GM19438 (cell line): ENCODE data around the gene HDAC9.
A peak's percentile ranks its signal among the peaks of the same experiment; 100 is the strongest.

ENCODE experiments used
- ATAC-seq: cut with Tn5 transposase; IDR thresholded peaks from one replicate; pipeline ENCODE4 v1.9.1; 2021; ENCODE audit warnings: low read depth; ENCODE audit not compliant: unreplicated experiment

Gene HDAC9

DNA sequence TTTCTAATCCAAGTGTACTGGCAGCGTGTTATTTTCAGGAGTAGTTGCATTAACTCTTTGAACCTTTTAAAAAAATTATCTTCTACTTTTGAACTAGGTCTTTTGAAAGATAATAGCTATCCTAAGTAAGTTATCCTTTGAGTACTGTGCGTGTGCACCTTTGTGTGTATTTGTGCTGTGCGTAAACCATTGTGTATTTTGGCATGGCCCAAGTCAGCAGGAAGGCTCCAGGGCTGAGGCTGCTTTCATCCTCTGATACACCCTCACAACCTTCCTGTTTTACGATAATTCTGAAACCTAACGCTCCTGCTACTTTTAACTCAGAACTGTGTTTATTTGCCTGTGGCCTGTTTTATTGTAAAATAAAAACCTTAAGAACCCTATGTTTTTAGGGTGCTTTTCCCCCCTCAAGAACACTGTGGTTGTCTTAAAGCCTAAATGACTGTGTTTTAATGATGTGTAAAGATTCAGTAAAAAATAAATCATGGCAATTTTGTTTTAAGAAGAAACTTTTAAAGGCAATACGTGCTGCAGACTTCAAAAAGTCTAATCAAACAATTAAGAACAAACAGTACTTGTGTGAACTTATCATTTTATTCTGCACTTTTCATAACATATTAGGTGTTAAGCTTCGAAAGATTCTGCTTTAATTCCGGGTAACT, 57.5 kb downstream of the HDAC9 start:
- ATAC-seq: no peak

- no peak for ATAC-seq
Measured at GRCh38 chr7:18553605-18554003, 58.1 kb downstream of the HDAC9 start.

DNA sequence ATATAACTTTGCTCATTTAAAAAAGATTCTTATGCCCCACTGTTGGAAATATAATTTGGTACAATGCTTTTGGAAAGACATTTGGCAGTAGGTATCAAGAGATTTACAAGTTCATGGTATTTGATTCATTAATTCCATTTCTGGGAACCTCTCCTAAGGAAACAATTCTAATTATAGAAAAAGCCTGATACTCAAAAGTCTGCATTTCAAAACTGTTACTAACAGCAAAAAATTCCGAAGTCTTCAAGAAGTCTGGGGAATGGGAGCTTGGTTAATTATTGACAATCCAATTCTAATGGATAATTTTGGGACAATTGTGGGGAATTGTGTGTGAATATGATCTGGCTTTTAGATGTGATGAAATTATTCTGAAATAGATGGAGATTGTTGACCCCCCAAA, 59.6 kb downstream of the HDAC9 start:
- ATAC-seq: no peak

DNA sequence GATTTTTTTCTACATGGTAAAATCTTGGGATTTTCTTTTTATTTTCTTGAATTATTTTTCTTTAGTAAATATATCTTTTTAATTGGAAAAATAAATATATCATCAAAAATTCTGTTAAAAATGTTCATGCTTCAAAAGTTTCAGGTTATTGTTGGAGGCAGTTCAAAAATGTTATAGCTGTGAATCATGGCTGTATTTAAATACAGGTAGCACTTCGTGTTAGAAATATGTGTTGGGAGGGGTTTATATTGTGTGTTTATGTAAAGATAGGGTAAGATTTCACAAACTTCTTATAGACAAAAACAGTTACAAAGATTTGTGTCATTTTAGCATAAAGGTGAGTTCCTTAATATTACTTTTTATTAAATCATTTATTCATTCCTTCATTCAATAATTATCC, 60.4 kb downstream of the HDAC9 start:
- no peak for ATAC-seq

- ATAC-seq: no peak
Measured at GRCh38 chr7:18558503-18558902, 63.0 kb downstream of the HDAC9 start.

DNA sequence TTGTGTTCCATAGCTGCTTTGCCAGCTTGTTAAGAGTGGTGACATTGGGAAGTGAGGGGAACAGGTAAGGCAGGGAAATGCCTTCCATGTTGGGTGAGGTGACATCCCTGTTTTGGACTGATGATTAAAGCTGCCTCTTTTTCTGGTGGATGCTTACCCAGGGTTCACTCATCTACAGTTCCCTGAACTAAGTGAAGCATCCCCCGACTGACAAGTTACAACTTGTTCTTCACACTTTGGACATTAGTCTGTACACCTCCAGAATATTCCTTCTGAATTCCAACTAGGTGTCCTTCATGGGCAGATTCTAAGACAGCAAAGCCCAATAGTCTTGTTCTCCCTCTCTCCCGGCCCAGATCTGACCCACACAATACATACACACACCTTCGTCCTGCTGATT, 63.4 kb downstream of the HDAC9 start:
- no peak for ATAC-seq

DNA sequence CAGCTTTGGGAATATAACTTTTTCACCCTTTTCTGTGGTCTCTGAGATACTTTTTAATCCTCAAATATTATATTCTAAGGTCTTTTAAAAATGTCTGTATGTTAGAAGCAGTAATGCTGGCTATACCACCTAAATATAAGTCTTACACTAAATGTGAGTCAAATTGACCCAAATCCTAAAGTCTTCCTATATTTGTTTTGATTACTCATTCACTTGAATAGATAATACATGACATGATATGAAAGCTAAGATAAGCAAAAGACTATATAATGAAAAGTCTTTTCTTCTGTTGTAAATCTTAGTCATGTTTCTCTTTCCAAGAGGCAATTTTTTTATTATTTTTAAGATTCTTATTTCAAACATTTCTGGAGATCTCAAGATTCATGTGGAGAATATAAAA, 64.2 kb downstream of the HDAC9 start:
- ATAC-seq: no peak

DNA sequence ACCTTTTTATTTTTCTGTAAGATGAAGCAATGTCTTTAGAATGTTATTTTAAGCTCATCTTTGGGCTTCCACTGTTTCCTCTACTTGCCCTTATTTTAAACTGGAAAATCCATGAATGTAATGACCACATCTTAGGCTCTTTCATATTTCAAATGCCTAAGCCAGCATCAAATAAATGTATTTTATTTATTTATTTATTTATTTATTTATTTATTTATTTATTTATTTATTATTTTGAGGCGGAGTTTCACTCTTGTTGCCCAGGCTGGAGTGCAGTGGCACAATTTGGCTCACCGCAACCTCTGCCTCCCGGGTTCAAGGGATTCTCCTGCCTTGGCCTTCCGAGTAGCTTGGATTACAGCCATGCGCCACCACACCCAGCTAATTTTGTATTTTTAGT, 69.2 kb downstream of the HDAC9 start:
- no peak for ATAC-seq

DNA sequence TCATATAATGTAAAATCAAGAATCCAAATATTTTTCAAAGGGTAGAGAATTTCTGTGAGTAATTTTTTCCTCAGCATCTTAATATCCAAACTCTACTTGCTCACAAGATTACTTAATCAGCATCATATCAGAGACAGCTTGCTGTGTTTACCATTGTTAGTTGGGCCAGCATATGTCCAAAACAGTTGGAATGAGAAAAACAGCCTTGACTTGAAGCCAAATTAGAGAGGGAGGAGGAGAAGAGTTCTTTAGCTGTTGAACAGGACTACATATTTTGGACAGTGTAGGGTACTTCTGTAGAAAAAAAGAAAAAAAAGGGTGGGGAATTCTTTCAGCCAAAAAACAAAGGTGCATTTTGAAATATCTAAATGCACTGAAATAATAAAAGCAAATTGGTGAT, 69.8 kb downstream of the HDAC9 start:
- ATAC-seq: no peak

DNA sequence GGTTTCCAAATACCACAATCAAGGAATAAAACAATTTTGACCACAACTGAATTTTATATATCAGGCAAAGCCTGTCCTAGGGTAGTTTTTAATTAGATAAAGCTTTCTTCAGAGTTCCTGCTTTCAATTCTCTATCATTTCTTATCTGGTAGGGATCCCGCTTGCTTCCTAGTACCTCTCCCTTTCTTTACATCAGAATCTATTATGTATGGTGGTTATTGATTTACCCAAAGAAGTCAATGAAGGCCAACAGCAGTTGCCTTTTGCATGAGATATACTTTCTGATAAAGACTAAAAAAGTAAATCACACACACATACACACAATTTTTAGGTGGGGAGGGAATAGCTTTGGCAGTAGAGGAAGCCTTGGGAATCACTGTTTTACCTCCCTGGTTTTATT, 70.7 kb downstream of the HDAC9 start:
- ATAC-seq: peak; percentile 12

DNA sequence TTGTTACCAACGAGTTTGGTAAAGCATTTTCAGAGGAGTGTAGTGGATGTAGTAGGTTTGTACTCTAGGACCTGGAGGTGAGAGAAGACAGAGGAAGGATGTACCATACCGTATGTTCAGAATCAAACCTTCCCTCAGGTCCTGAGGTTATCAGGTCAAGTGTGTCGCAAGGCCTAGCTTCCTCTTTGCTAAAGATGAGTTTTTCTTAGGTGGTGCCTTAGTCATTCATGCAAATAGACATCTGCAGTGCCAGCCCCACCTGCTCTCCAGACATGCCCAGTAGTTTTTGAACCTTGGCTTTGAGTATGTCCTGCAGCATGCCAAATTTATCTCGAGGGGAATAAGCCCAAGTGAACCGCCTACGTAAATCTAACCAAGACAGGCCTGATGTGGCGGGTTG, 71.3 kb downstream of the HDAC9 start:
- ATAC-seq: peak; percentile 79

- ATAC-seq: no peak
Measured at GRCh38 chr7:18570441-18570840, 74.9 kb downstream of the HDAC9 start.

DNA sequence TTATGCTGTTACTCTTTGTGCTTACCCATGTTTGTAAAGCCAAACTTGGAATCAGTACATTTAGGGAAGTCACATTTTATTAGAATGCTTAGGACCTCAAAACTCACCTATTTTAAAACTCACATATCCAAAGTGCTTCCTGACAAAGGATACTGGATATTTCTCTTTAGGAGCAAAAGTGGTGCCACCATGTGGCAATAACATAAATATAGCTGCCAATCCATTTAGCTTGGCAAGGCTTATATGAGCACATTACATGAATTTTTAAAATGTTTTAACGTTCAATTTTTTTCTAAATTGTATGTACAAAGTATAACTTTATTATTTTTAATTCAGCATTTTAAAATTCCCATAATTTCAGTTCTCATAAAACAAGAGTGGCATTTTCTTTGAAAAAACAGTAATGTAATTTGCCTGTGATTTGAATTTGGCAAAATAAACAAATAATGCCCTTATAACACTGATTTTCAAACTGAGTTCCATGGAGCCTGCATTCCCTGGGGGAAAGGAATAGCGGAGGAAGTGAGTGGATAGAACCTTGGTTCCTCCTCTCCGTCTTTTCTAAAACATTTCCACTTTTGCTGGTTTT, 75.4 kb downstream of the HDAC9 start:
- ATAC-seq: no peak

DNA sequence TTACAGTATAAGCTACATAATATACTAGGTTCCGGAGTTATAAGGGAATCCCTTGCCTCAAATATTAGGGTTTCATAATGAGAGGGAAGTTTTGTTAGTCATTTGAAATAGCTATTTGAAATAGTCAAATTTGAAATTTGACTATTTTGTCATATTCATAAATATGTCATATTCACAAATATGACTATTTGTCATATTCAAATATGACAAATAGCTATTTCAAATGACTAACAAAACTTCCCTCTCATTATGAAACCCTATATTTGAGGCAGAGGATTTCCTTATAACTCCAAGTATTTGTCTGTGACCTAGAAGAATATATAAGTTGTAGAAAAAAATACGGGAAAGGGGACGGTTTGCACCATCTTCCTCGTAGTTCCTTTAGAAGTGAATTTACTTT, 76.6 kb downstream of the HDAC9 start:
- ATAC-seq: no peak

DNA sequence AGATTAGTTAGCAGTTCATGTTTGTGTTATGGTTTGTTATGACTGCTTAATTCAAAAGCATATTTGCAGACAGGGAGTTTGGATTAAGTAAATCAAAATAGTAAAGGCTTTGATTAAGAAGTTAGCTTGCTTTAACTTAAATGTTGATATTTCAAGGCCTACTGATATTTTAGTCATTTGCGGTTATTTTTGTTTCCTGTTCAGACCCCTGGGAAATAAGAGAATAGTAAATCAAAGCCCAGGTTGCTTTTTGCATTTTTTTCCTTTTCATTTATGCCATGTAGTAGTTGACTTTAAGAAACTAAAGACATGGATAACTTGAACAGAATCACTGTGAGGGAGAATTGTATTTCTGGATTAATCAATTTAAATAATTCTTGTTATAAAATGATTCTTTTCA, 77.3 kb downstream of the HDAC9 start:
- ATAC-seq: no peak

GRCh38 chr7:18573410-18574234, 78.1 kb downstream of the HDAC9 start:
- no peak for ATAC-seq

- ATAC-seq: no peak
Measured at GRCh38 chr7:18574235-18574540, 78.6 kb downstream of the HDAC9 start.

DNA sequence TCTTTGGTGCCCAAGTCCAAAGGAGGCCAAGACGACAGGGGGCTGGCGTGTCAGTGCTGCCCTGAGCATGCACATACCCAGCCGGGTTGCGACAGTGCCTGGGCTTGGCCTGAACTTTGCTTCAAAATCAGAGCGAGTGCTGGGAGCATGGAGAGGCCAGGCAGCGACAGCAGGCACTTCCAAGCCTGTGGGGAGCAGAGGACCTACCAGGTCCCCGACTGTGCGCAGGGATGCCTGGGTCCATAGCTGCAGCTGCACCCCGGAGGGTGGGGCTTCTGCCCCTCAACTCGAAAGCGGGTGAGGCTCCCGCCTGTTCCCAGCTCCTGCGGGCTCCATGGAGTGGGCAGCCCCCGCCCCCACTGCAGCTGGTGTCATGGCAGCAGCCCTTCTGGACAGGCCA, 79.1 kb downstream of the HDAC9 start:
- no peak for ATAC-seq

DNA sequence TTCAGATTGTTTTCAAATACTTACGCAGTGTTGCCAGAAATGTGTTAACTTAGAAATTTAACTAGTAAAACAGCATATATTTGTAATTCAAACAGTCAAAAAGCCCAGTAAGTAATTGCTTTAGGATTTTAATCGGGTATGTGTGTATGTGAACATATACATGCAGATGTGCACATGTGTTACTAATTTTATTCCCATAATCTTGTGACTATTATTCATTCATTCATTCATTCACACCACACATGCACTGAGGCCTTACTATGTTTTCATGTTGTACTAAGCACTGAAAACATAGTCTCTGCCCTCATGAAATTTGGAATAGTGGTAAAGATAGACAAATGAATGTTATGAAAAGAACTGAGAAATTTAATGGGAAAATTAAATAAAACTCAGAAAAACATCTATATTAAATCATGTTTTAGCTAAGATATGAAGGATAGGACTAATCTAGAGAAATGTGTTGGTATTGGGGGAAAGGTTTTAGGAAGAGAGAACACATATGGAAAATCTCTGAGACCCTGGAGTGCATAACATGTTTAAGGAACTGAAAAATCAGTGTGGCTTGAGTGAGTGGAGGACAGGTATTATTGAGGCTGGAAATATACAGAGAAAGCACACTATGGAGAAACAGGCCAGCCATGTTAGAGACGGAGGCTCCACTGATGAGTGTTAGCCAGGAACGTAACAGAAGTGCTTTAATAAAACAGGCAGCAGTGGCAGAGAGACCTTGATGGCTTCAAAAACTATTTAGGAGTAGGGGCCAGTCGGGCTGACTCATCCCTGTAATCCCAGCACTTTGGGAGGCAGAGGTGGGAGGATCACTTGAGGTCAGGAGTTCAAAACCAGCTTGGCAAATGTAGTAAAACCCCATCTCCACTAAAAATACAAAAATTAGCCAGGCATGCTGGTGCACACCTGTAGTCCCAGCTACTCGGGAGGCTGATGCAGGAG, 80.3 kb downstream of the HDAC9 start:
- ATAC-seq: no peak

- ATAC-seq: peak; percentile 69
Measured at GRCh38 chr7:18577096-18577771, 81.7 kb downstream of the HDAC9 start.
